HG03571 (cell line): ENCODE data around the gene BCL11B.

ENCODE experiments used
- ATAC-seq: cut with Tn5 transposase; IDR thresholded peaks from one replicate; pipeline ENCODE4 v1.9.1; 2021; ENCODE audit not compliant: unreplicated experiment

The BCL11B gene

GRCh38 chr14:99168330-99168729 is 103.7 kb downstream of the BCL11B start:
- no peak for ATAC-seq

- ATAC-seq: no peak
Observed at GRCh38 chr14:99166506-99166905, 105.5 kb downstream of the BCL11B start.

DNA sequence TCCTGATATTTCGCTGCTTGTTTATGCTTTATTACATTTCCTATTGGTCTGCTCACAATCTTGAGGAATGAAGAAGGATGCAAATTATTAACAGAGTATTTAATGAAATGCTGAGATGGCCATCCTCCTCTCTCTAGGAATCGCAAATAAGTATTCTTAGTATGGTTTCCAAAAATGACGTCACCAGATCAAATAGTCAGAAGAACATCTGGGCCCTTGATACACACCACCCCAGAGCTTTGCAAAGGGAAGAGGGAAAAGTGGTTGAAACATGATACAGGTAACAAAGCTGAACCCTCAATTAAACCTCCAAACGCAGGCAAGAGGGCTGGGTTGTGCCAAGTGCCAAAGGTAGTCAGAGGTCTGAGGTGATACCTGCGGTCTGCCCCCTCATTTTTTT is 107.3 kb downstream of the BCL11B start:
- ATAC-seq: no peak

- ATAC-seq: no peak
Observed at GRCh38 chr14:99163446-99163845, 108.6 kb downstream of the BCL11B start.

GRCh38 chr14:99159341-99160340 is 112.4 kb downstream of the BCL11B start:
- ATAC-seq: no peak

DNA sequence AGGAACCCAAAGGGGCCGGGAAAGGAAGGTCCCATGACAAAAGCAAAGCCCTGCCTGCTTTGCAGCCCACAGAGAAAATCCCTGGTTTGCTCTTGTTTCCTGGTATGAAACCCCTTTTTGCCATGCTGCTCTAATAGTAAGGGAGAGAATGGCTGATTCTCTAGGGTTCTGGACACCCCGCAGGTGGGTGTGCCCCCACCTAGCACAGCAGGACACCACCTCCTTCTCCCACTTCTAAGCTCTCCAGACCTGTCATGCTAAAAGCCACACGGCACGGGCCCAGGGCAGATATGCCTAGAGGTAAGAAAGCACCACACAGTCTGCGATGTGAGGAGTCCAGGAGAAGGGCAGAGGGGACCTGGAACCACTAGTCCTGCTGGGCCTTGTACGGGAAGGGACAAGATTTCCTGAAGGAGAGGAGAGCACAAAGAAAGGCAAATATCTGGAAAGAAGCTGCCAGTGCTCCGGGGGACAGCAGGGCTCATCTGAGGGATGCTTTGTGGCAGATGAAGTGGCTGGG is 113.3 kb downstream of the BCL11B start:
- ATAC-seq: no peak

- no peak for ATAC-seq
Observed at GRCh38 chr14:99158150-99158549, 113.8 kb downstream of the BCL11B start.

DNA sequence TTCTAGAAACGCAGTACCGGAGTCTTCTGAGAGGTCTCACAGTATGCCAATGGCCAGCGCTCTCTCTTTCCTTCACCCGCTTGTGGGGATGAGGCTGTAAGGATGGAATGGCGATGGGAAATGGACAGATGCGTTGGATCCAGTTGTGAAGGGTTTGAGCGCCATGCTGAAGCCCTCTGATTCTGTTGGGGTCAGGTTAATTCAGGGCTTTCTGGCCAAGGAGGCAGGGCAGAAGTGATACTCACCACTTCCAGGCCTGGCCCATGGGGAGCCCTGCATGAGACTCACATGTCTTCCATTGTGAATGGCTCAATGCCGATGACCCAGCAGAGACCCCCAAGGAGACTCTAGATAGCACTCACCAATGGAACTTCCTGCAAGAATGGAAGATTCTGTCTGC is 114.3 kb downstream of the BCL11B start:
- ATAC-seq: no peak

GRCh38 chr14:99157246-99157645 is 114.8 kb downstream of the BCL11B start:
- ATAC-seq: no peak

GRCh38 chr14:99156814-99157213 is 115.2 kb downstream of the BCL11B start:
- no peak for ATAC-seq

DNA sequence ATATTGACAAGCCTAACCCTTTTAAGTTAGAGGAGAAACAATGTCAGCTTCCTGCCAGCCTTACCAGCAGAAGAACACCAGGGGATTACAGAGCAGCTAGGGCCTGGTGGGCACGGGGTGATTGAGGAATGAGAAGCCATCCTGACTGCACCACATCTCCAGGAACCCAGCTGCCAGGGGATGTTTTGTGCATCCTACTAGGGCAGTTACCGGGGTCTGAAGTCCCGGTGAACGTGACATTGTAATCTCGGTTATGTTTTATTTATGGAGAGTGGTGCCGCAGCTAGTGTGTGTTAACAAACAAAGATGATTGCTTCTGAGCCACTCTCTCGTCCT is 115.9 kb downstream of the BCL11B start:
- no peak for ATAC-seq

GRCh38 chr14:99155173-99156089 is 116.6 kb downstream of the BCL11B start:
- ATAC-seq: no peak

DNA sequence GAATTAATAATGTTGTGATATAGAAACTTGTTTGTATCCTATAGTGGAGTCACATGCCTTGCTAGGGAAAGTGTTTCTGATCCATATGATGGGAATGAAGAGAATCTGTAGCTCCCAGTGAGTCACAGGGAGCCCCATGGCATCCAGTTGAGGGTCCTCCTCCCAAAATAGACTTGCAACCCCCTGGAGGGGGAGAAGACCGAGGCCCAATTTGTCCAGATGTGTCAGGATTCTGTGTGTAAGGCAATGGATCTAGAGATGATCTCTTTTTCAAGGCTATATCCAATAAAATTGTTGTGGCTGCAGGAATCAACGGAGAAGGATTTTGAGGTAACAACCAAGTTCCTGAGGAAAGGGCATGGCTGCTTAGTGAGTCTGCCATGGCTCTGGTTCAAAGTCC is 121.8 kb downstream of the BCL11B start:
- no peak for ATAC-seq

- ATAC-seq: no peak
Observed at GRCh38 chr14:99148861-99149610, 123.0 kb downstream of the BCL11B start.

DNA sequence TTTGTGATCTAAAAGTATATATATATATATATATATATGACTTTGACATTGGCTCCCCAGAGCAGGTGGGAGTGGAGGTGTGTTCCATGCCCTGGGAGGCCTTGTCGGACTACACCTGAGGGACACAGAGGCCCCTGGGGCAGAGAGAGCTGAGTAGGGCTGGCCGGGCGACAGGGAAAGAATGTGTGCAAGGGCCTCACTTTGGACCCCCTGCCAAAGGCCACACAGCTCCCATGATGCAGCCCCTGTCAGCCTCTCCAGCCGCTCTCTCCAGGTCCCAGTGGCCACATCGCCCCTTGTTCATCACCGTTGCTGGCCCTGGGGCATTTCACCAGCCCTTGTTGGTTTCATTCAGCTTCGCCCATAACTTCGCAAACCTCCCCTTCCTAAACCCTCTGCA is 123.9 kb downstream of the BCL11B start:
- no peak for ATAC-seq

- no peak for ATAC-seq
Observed at GRCh38 chr14:99147366-99147740, 124.6 kb downstream of the BCL11B start.

- no peak for ATAC-seq
Observed at GRCh38 chr14:99146616-99147365, 125.2 kb downstream of the BCL11B start.

- no peak for ATAC-seq
Observed at GRCh38 chr14:99145307-99145706, 126.7 kb downstream of the BCL11B start.

DNA sequence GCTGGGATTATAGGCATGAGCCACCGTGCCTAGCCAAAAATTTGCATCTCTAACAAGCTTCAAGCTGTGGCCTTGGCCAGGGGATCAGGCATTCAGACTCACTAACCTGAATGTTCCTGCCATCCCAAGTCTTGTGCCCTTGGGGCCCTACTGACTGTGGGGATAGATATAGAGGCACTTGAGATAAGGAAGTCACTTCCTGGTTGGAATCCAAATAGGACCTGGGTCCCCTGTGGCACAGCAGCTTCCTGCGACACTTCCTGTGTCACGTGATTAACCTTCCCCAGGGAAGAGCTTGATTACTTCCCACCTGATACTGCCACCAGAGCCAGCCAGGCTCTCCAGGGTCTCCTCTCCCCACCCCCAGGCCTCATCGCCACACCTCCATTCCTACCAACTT is 128.2 kb downstream of the BCL11B start:
- no peak for ATAC-seq

GRCh38 chr14:99143126-99143525 is 128.9 kb downstream of the BCL11B start:
- no peak for ATAC-seq
